Heart left ventricle (tissue), 16 donors: ENCODE data around the gene PMVK. TPM values are rescaled to one million over a fixed set of nuclear protein-coding genes. Genes with fewer than 3 reads are reported as not detected.

Experiments used
- ATAC-seq, 4 donors: fragments of 200-7000 bp; cut with Tn5 transposase; one replicate each; pipeline ENCODE4 v1.9.1; 2020 to 2022; ENCODE audit warnings: moderate library complexity in 4 of 4, mild to moderate bottlenecking in 3 of 4, moderate number of reproducible peaks in 1 of 4
- DNase-seq, 5 donors: peaks; one replicate each; pipeline ENCODE4 v3.0.0-alpha.2; 2020
- H3K27ac ChIP-seq, 12 donors: fragments of 200-600 bp; sonication (generic) in 4 of 12; one replicate each; pipeline versions ENCODE4 v1.5.0 to v1.8.0; 2016 to 2022; ENCODE audit warnings: mild to moderate bottlenecking in 2 of 12
- H3K27me3 ChIP-seq, 9 donors: fragments of 200-600 bp; sonication (generic) in 2 of 9; one replicate each; pipeline versions ENCODE4 v1.5.1 to v1.8.0; 2016 to 2022; ENCODE audit warnings: mild to moderate bottlenecking in 3 of 9
- H3K36me3 ChIP-seq, 9 donors: fragments of 200-600 bp; sonication (generic) in 2 of 9; one replicate each; pipeline versions ENCODE4 v1.5.0 to v1.8.0; 2018 to 2022; ENCODE audit warnings: mild to moderate bottlenecking in 2 of 9
- H3K4me1 ChIP-seq, 12 donors: fragments of 200-600 bp; sonication (generic) in 4 of 12; one replicate each; pipeline versions ENCODE4 v1.5.0 to v1.8.0; 2016 to 2022; ENCODE audit warnings: mild to moderate bottlenecking in 3 of 12
- H3K4me3 ChIP-seq, 12 donors: fragments of 200-600 bp; sonication (generic) in 4 of 12; one replicate each; pipeline versions ENCODE4 v1.5.0 to v1.8.0; 2017 to 2022; ENCODE audit warnings: mild to moderate bottlenecking in 9 of 12, moderate library complexity in 4 of 12
- H3K9me3 ChIP-seq, 12 donors: fragments of 200-600 bp; sonication (generic) in 4 of 12; one replicate each; pipeline versions ENCODE4 v1.5.0 to v1.8.0; 2016 to 2022; ENCODE audit warnings: mild to moderate bottlenecking in 1 of 12
- POLR2A ChIP-seq, 2 donors: fragments of 450-650 bp; IDR thresholded peaks; one replicate each; pipeline ENCODE4 v1.6.1; 2017; ENCODE audit warnings: antibody characterized with exemption in 2 of 2, mild to moderate bottlenecking in 2 of 2, moderate library complexity in 2 of 2
- WGBS, 4 donors: extraction: QIAGEN DNeasy Blood & Tissue Kit in 2 of 4; methylation state at CpG; one replicate each; pipeline versions ENCODE4 v1.1.5 to v1.1.7; 2013 to 2018; 5-methylcytosine and 5-hydroxymethylcytosine counted together
- intact Hi-C, 10 donors: fragments of 100-400 bp; cut with DNase I; formaldehyde crosslinking; loops; one replicate each; pipeline versions ENCODE4 v1.11.1 to v1.14.2; 2022
- polyA plus RNA-seq, 2 donors: library from polyadenylated mRNA; stranded (reverse); fragments of 200-250 nt; gene quantifications; one replicate each; pipeline ENCODE4 v1.2.3, GENCODE V29; 2013
- total RNA-seq, 9 donors: library from RNA; depleted of rRNA in 2 of 9; stranded (reverse); fragments of >200 nt in 2 of 9; fragmentation: NEBNext Ultra II Directional in 3 of 9; extraction: Animal tissue kit (Norgen Biotek cat#: 25700) in 3 of 9; gene quantifications; one replicate each; pipeline versions ENCODE4 v1.1.0 to v1.2.4, GENCODE V29; 2016 to 2023
- TF ChIP-seq, protein P1 (sequence below), 12 donors: fragments of 200-600 bp; sonication (generic) in 4 of 12; IDR thresholded peaks; one replicate each; pipeline versions ENCODE4 v1.5.0 to v1.8.0; 2018 to 2022; ENCODE audit warnings: antibody characterized with exemption in 12 of 12, mild to moderate bottlenecking in 5 of 12
- donor health status: ischemic (EF 13 %, LVEDD 7.1; RV severe dilation, severe dysfunction).
- donor health status: healthy with polysubstance abuse.
- donor health status: DM: no; HTN: yes; CAD: no.
- donor health status: DM: no; HTN: no; CAD: no.
- donor health status: ischemic (EF 25% LVEDD 6.9; RV normal size, moderate dysfunction).
- donor health status: ischemic (EF 25% LVEDD 5.7; RV mildly dilated, moderate dysfunction).
- donor health status: healthy.
- donor health status: DM: yes; HTN: yes; CAD: no.
- donor health status: ischemic (EF 35%, LVEDD 5.7; RV mildly dilated, moderate dysfunction).
- donor health status: nonischemic (EF 11% LVEDD 7.7; RV severe dilation, severe dysfunction).
- donor health status: DM: yes; HTN: yes; CAD: no.
- donor health status: PGD.
- donor health status: ischemic (EF 29% LVEDD 5.4; RV normal size, mild dysfunction).
- donor health status: nonischemic (EF 23%, LVEDD 6.1; RV moderate dilation, normal function).

Gene PMVK
- total and polyA plus RNA-seq, 11 donors, result 12.8 to 52.1 (median 39.1) TPM

DNA sequence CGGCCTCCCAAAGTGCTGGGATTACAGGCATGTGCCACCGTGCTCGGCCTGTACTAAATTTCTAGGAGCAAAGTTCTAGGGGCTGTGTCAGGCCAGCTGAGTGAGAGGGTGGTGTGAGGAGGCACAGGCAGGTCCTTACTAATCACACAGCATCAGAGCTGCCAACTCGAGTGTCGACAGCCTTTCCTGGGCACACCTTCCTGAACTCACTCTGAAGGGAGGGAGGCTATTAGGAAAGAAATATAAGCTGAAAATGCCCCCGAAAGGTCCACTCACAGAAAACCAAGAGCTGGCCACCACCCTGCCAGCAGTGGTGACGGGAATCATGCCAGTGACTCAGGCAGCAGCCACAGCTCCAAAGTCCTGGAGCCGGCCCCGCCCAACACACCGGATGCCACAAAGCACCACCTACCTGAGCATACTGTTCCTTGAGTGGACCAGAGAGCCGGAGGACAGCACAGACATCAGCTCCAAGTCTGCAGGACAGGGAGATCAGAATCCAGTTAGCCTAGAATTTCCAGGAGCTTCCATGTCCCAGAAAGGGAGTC, 4.5 kb downstream of the PMVK start:
- H3K27ac ChIP-seq, result no peak overlapping the region
- H3K36me3 ChIP-seq, result peaks cover 0 to 51% (median 26%) of the 10 kb centered on the region in 9 donors
- no peaks in the 10 kb centered on the region for H3K27me3 ChIP-seq
- TF ChIP-seq POLR2A (IDR thresholded peaks at IDR 0.05), result no peak
- TF ChIP-seq, protein P1, sequence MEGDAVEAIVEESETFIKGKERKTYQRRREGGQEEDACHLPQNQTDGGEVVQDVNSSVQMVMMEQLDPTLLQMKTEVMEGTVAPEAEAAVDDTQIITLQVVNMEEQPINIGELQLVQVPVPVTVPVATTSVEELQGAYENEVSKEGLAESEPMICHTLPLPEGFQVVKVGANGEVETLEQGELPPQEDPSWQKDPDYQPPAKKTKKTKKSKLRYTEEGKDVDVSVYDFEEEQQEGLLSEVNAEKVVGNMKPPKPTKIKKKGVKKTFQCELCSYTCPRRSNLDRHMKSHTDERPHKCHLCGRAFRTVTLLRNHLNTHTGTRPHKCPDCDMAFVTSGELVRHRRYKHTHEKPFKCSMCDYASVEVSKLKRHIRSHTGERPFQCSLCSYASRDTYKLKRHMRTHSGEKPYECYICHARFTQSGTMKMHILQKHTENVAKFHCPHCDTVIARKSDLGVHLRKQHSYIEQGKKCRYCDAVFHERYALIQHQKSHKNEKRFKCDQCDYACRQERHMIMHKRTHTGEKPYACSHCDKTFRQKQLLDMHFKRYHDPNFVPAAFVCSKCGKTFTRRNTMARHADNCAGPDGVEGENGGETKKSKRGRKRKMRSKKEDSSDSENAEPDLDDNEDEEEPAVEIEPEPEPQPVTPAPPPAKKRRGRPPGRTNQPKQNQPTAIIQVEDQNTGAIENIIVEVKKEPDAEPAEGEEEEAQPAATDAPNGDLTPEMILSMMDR (IDR thresholded peaks at IDR 0.05), result no peak
- H3K4me3 ChIP-seq, result no peak overlapping the region
- peak in 1 of 5 donors; percentile 17 for DNase-seq
- peaks cover 0 to 13% (median 8%) of the 10 kb centered on the region in 12 donors for H3K4me1 ChIP-seq
- intact Hi-C loops, result loop anchor here in 1 of 10 donors (10.0 kb wide), 2 partner anchors 47 to 367 kb away; partner anchors contain the start of gene CHRNB2
- H3K9me3 ChIP-seq, result no peaks in the 10 kb centered on the region
- 79 to 84% (median 79%) methylated on average over 11 of the region's 11 CpGs for WGBS, 4 donors
- ATAC-seq, result no peak

DNA sequence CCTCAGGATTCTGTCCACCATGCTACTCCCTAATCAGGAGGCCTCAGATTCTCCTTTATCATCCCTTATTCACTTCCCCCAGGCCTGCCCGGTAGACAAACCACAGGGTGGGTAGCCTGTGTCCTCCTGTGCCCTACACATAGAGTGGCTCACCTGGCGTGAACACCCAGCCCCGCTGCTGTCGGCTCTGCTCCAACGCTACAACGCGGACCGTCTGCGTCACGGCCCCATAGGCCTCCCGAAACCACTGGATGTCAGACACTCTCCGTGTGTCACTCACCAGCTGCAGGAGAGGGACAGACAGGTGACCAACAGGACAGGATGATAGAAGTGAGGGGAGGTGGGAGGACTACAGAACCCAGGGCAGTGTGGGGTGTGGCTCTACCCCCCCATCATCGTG, 10.3 kb downstream of the PMVK start:
- intact Hi-C loops, result no loop called here
- Histone ChIP-seq H3K27ac (no peak overlapping the region), H3K9me3 (no peaks in the 10 kb centered on the region), H3K27me3 (no peaks in the 10 kb centered on the region), H3K4me1 (no peaks in the 10 kb centered on the region), H3K36me3 (peaks cover 0 to 87% (median 65%) of the 10 kb centered on the region in 9 donors), H3K4me3 (no peak overlapping the region)
- TF ChIP-seq POLR2A (IDR thresholded peaks at IDR 0.05), result no peak
- TF ChIP-seq, protein P1 (IDR thresholded peaks at IDR 0.05), result no peak
- ATAC-seq, result no peak
- 93 to 96% (median 95%) methylated on average over 13 of the region's 13 CpGs for WGBS, 4 donors
- no peak for DNase-seq

DNA sequence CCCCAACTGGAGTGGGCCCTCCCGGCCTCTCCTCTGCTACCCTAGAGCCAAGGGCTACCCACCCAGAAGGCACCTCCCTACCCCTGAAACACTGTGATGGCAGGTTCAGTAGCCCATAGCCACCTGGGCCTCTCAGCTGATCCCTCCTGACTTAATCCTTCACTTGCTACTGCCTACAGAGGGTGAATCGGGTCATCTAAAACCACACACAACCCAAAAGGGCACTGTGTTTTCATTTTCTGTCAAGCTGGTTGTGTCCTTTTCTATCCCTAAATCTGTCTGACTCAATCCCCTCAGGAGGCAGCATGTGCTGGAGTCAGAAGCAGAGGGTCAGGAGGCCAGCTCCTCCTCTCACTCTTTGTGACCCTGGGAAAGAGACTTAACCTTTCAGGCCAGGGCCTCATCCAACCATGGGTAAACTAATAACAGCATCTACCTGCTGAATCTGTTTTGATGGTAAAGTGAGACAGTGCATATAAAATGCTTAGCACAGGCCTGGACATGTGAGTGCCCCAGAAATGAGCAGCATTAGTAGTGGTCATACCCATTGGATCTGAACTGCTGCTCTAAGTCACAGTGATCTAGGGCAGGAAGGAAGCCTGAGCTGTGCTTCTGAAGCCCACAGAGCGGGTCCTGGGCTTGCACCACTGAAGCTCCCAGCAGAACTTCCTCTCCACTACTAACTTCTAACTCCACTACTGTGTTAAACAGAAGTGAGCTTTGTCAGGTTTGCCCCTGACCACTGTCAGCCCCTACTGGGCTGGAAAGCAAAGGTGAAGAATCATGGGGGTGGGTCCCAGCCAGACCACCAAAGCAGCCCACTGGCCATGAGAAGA, 11.0 kb downstream of the PMVK start:
- no peak overlapping the region for H3K27ac ChIP-seq
- TF ChIP-seq, protein P1 (IDR thresholded peaks at IDR 0.05), result no peak
- TF ChIP-seq POLR2A (IDR thresholded peaks at IDR 0.05), result no peak
- intact Hi-C loops, result no loop called here
- H3K4me1 ChIP-seq, result no peaks in the 10 kb centered on the region
- no peak for ATAC-seq
- no peak overlapping the region for H3K4me3 ChIP-seq
- WGBS, 4 donors, result 83 to 100% (median 93%) methylated on average over 3 of the region's 3 CpGs
- no peaks in the 10 kb centered on the region for H3K9me3 ChIP-seq
- H3K27me3 ChIP-seq, result no peaks in the 10 kb centered on the region
- no peak for DNase-seq
- H3K36me3 ChIP-seq, result peaks cover 0 to 88% (median 64%) of the 10 kb centered on the region in 9 donors

DNA sequence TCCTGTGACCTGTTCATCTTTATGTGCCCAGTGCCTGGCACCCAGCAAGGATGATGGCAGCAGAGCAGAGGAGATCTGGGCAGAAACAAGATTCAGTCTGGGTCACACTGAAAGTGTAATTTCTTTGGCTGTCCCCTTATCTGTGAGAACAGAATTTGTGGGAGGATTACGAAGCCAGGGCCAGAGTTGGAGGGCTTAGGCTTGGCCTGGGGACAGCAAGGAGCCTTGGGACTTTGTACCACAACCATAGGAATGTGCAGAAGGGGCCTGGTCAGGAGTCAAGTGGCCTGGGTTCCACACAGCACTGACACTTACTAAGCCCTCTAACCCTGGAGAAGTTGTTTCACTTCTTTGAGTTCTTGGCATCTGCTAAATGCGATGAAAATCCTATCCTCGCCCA, 12.8 kb downstream of the PMVK start:
- Histone ChIP-seq H3K4me3 (no peak overlapping the region), H3K36me3 (peaks cover 0 to 77% (median 51%) of the 10 kb centered on the region in 9 donors), H3K9me3 (no peaks in the 10 kb centered on the region), H3K4me1 (no peaks in the 10 kb centered on the region), H3K27me3 (no peaks in the 10 kb centered on the region), H3K27ac (no peak overlapping the region)
- ATAC-seq (no peak), DNase-seq (no peak)
- TF ChIP-seq POLR2A (IDR thresholded peaks at IDR 0.05), result no peak
- TF ChIP-seq, protein P1 (IDR thresholded peaks at IDR 0.05), result no peak
- intact Hi-C loops, result no loop called here
- 91 to 94% (median 93%) methylated on average over 3 of the region's 3 CpGs for WGBS, 4 donors
